ENCODE measurements around the gene ARL2BP. TPM values are rescaled to one million over a fixed set of nuclear protein-coding genes. Genes with fewer than 3 reads are reported as not detected.

ARL2BP gene
- total RNA-seq, 2 donors from 2014 or later = 56.4 to 80.4 TPM

DNA sequence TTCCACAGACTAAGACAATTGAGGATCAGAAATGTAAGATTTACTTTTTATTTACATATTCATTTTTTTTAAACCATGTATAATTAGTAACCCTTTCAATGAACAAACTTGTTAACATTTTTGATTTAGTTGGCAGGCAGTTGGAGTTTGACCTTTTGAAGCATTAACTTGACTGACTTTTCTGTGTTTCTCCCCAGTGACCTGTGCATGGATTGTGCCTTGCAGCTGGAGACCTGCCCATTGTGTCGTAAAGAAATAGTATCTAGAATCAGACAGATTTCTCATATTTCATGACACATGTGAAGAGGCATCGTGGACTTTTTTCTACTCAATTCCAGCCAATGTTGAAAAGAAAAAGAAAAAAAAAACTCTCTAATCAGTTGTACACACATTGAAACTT is 6.4 kb upstream of the ARL2BP start:
- no peaks in the 10 kb centered on the region for H3K27me3 ChIP-seq
- H3K27ac ChIP-seq = no peak overlapping the region
- H3K36me3 ChIP-seq = peaks cover 41% of the 10 kb centered on the region
- TF ChIP-seq CTCF (IDR thresholded peaks at IDR 0.05) = no peak
- no peak overlapping the region for H3K4me3 ChIP-seq
- DNase-seq (ENCODE audit: low spot score) = no peak
- no peaks in the 10 kb centered on the region for H3K9me3 ChIP-seq
- H3K4me1 ChIP-seq = no peaks in the 10 kb centered on the region

GRCh38 chr16:57239107-57239506 is 6.0 kb upstream of the ARL2BP start:
- H3K27me3 ChIP-seq = no peaks in the 10 kb centered on the region
- no peaks in the 10 kb centered on the region for H3K9me3 ChIP-seq
- peaks cover 37% of the 10 kb centered on the region for H3K36me3 ChIP-seq
- no peaks in the 10 kb centered on the region for H3K4me1 ChIP-seq
- H3K4me3 ChIP-seq = no peak overlapping the region
- H3K27ac ChIP-seq = no peak overlapping the region
- TF ChIP-seq CTCF (IDR thresholded peaks at IDR 0.05) = no peak
- DNase-seq (ENCODE audit: low spot score) = no peak

GRCh38 chr16:57240851-57241250 is 4.2 kb upstream of the ARL2BP start:
- Histone ChIP-seq H3K27me3 (no peaks in the 10 kb centered on the region), H3K4me3 (no peak overlapping the region)

DNA sequence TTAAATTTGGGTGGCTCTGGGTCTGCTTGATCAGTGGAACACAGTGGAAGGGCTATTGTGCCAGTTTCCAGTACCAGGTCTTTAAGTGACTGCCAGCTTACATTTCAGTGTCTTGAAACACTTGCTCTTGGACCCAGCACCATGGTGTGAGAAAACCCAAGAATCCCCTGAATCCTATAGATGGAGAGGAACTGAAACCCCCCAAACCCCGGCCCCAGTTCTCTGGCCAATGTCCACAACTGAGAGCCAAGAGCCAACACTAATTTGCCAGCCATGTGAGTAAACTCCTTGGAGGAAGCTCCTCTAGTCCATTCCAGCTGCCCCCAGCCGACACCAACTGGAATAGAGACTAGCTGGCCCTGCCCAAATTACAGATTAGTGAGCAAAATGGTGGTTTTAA is 2.4 kb upstream of the ARL2BP start:
- Histone ChIP-seq H3K4me3 (no peak overlapping the region), H3K4me1 (peaks cover 0 to 11% of the 10 kb centered on the region in 2 donors), H3K9me3 (no peaks in the 10 kb centered on the region), H3K36me3 (peaks cover 20% of the 10 kb centered on the region), H3K27ac (no peak overlapping the region), H3K27me3 (no peaks in the 10 kb centered on the region)
- DNase-seq (ENCODE audit: low spot score) = no peak
- no peak for TF ChIP-seq CTCF (IDR thresholded peaks at IDR 0.05)

More at GRCh38 chr16:57240851-57241250, 4.2 kb upstream of the ARL2BP start:
- H3K9me3 ChIP-seq = no peaks in the 10 kb centered on the region
- no peak overlapping the region for H3K27ac ChIP-seq
- H3K4me1 ChIP-seq = peaks cover 0 to 5% of the 10 kb centered on the region in 2 donors
- peaks cover 24% of the 10 kb centered on the region for H3K36me3 ChIP-seq
- DNase-seq (ENCODE audit: low spot score) = no peak
- no peak for TF ChIP-seq CTCF (IDR thresholded peaks at IDR 0.05)

DNA sequence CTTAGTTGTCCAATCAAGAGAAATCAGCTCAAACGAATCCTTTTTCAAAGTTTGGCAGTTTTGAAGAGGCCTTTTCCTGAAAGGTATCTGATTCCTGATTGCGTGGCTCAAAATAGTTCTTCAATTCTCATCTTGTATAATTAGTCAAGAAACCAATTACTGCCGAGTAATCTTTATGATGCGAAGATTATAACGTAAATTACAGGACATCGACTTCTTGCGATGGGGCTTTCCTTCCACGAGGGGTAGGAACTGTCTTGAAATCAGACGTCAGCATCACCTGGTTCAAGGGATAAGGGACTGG is 644 bp upstream of the ARL2BP start:
- Histone ChIP-seq H3K36me3 (peaks cover 28% of the 10 kb centered on the region), H3K27me3 (no peaks in the 10 kb centered on the region), H3K4me1 (peaks cover 0 to 11% of the 10 kb centered on the region in 2 donors), H3K9me3 (no peaks in the 10 kb centered on the region), H3K4me3 (peak overlapping the region; percentile 63 to 73), H3K27ac (peak overlapping the region; percentile 83 to 96)
- DNase-seq (ENCODE audit: low spot score) = no peak
- TF ChIP-seq CTCF (IDR thresholded peaks at IDR 0.05) = no peak

- DNase-seq (ENCODE audit: low spot score) = no peak
- TF ChIP-seq CTCF (IDR thresholded peaks at IDR 0.05) = no peak
These were observed 534 bp downstream of the ARL2BP start for GRCh38 chr16:57245472-57246113.

More at GRCh38 chr16:57245472-57246113, 534 bp downstream of the ARL2BP start:
- peak overlapping the region; percentile 63 to 73 for H3K4me3 ChIP-seq
- no peaks in the 10 kb centered on the region for H3K9me3 ChIP-seq
- H3K4me1 ChIP-seq = peaks cover 0 to 11% of the 10 kb centered on the region in 2 donors
- no peaks in the 10 kb centered on the region for H3K27me3 ChIP-seq
- peak overlapping the region; percentile 83 to 96 for H3K27ac ChIP-seq
- peaks cover 33% of the 10 kb centered on the region for H3K36me3 ChIP-seq

Measured in right atrium auricular region (tissue), 2 donors.